ENCODE data around the gene F13A1.

Gene F13A1

DNA sequence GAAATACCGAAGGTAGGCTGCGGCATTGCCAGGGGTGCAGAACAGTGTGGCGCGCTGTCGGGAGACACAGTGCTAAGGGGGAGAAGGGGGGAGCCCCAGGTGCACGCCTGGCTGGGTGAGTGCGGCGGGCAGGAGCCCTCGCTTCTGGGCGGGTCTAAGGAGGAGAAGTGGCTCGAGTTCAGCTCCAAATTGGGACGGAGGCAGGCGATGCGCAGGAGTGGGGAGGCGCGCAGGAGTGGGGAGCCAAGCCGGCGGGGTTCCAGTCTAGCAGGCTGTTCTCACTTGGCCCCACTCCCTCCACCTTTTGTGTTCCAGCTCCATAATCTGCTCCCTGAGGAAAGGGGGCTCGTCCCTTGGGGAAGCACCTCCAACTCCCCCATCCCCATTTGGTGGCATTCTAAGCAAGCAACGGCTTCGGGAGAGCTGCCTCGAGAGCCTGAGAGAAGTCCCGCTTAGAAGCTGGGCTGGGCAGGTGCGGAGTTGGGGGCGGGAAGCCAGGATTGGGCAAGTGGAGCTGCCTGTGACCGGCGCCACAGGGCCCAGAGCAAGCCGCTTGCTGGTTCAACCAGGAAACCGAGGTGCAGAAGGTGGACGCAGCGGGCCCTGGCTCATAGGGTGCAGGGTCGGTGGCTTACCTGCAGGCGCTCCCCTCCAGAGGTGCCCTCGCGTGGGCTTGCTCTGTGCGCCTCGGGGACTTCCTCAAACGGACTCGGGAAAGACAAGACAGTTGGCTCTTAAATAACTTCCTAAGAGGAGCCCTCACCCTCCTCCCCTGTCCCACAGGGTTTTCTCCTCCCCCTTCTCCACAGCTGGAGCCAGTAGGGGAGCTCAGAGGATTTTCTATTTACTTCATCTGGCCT is at the start of gene F13A1:
Gene F13A1 (minus strand): TSS at position 711 of the 860 bp plus-strand sequence. CDS start 1,998 bp downstream, outside the sequence.
- DNase-seq, result no peak

DNA sequence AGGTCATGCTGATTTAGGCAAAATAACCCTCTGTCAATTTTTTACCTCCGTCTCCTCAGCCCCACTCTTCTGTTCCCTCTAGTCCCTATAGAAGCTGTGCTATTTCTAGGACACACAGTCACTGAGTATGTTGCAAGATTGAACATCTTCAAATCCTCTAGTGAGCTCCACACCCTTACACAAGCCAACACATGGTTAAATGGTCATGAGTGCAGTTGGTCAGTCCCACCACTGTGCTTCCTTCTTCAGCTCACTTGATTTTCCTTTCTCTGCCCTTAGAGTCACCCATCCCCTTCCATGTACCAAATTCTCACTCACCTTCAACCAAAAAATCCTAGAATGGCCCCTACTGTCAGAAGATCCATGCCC is 48.2 kb upstream of the F13A1 start:
- no peak for DNase-seq

DNA sequence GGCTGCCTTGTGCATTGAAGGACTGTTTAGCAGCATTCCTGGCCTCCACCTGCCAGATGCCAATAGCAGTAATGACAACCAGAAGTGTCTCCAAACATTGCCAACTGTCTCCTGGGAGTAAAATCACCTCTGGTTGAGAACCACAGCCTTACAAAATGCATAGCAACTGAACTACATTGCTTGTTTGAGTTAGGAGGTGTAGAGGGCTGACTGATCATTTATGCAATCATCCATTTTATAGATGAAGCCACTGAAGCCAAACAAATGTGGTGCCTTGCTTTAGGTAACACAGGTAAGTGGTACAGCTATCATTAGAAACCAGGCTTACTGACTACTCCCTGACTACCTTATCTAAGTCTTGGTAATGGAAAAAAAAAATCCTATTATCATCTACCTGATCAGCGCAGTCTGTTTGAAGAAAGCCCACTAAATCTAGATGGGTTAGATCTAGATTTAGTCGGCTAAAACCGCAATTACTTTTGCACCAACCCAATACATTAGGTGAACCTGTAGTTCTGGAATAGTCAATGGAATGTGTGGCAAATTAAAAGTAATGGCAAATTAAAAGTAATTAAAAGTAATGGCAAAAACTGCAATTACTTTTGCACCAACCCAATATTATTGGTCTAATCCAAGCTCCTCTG is 47.7 kb upstream of the F13A1 start:
- no peak for DNase-seq

DNA sequence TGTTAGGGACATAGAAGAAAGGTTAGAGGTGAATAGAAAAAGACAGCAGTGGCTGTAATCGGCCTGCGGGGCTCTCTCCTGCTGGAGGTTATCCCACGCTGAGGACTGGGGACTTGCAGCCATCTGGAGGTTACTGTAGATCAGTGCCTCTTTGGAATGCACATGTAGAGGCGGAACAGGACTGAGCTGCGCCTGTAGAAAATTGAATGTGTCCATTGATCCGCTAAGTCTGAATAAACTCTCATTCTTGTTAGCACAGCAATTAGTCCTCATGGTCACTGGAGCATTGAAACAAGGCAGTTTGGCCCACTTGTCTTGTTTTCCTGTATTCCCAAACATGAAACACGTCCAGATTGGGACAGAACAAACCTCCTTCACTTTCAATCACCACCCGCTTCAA is 46.3 kb upstream of the F13A1 start:
- no peak for DNase-seq

DNA sequence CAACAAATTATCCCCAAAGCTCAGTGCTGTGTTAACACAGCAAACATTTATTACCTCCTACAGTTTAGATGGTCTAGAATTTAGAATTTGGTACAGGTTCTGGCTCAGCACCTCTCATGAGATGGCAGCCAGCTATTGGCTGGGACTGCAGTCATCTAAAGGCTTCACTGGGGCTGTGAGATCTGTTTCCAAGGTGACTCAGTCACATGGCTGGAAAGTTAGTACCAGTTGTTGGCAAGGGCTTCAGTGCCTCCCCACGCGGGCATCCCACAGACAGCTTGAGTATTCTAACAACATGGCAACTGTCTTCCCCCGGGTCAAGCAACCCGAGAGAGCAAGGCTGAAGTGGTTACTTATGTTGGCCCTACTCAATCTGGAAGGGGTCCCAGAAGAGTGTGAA is 44.8 kb upstream of the F13A1 start:
- DNase-seq, result no peak

DNA sequence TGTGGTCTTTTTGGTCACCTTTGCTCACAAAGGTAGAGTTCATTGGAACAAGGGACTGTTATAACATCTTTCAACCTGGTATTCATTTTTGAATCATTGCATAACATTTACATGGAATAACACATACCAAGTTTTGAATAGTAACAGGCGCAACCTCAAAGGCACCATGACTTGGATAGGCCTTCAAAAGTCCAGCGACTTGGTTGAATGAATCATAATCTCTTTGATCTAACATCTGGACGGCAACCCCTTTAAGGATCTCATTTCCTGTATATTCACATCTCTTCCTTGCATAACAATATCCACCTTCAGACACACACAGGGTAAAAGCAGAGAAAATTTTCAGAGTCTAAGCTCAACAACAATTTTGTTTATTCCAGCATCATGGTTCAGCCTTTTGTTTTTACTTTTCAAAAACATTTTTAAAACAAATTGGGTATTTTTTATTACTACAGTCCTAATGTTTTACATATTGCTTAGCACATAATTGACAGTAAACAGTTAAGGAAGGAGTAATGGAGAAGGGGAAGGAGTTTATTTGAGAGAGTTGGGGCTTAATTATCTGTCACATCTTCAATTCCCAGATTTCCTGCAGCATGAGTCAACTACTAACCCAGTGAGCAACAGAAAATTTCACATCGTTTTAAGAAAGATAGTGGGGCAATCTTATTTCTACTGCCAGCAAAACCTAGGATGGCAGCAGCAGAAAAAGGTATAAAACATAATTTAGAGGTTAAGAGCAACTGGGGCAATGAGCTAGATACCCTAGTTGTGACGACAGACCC is 41.8 kb upstream of the F13A1 start:
- no peak for DNase-seq

DNA sequence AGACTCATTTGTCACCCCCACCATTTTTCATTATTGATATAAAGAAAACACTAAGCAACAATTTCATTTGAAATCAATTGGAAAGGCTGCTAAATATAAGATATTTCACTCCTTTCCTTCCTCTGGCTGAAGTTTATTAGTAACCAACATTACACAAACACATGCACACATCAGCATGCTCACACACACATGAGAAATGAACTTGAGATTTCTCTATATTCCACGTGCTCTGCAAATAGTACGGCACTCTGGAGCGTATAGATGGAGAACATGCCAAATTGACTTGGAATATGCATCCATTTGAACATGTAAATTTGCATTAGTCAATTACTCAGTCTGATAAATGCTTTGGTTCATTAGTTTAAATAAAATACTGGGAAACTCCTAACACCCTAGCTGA is 37.1 kb upstream of the F13A1 start:
- DNase-seq, result no peak

DNA sequence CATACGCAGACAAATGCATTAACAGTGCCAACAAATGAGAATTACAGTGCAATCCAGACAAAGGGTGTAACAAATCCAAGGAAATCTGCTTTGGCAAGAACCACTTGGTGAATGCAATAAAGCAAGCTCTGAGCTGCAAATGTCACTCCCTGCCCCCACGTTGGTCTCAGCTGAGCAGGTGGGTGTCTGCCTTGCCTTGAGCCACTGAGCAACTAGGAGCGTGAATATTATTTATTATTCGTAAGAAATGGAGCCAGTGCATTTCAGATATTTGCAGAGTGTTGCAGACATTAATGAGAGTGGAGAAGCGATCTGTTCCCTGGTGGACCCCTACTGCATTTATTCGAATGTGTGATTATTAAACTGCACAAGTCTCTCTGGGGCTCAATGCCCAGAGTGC is 36.6 kb upstream of the F13A1 start:
- DNase-seq, result no peak

DNA sequence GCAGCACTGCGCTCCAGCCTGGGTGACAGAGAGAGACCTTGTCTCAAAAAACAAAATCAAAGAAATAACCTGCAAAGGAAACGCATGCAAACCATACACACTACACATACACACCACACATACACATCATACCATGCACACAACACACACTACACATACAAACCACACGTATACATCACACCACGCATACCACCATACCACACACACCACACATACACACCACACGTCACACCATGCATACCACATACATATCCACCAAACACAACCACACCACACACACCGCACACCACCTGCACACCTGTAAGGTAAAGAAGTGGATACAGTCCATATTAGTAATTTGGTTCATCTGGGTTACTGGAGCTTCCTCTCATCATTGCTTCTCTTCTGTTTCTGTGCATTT is 32.3 kb upstream of the F13A1 start:
- DNase-seq, result no peak

DNA sequence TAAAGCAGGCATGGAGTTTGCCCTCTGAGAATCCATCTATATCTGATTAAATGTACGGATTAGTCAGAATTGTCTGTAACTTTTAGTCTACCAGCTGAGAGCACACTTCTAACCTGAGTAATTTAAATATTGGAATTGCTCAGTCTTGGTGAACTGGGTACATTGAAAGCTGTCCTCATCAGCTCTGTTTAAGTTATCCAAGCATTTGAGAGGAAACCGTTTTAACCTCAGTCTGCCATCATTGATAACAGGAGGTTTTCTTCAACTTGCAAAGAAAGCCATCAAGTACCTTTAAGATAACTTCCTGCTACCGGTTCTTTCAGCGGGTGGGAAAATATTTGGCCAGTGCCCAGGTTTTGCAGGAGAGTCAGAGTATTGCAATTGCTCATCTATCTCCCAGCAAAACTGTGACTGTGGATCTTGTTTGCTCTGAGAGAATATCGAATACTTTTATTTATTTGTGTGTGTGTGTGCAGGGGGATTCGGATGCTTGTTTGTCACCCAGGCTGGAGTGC is 31.1 kb upstream of the F13A1 start:
- DNase-seq, result no peak

DNA sequence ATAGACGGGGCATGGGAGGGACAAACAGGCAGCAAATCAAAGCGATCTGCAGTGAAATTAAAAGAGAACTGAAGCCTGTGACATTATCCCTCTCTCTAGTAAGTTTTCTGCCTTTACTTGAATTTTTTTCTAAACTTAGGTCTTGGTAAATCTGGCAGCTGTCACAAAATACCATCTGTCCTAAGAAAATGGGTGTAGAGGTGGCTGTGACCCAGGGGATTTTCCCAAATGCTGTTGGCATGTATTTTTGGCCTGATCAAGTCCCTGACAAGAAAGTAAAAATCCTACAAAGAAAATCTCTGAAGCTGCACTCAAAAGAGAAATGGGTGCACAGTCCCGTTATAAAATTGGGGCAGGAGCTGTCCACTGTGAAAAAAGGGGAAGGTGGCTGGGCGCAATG is 30.2 kb upstream of the F13A1 start:
- DNase-seq, result no peak

DNA sequence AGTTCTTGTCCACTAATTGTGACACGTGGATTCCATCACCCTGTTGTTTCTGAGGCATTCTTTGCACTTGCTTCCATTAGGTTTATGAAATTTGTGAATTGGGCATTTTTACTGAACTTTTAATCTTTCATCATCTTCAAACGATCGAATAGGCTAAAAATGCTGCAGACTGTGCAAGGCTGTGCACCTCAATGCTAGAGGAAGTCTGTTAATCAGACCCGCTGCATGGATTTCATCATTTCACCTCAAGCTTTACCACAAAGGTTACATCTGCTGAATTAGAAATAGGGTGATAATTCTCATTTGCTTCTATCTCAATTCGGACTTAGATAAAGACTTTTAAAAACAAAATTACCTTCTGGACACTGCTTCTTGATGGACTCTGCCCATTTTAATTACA is 27.8 kb upstream of the F13A1 start:
- DNase-seq, result no peak

DNA sequence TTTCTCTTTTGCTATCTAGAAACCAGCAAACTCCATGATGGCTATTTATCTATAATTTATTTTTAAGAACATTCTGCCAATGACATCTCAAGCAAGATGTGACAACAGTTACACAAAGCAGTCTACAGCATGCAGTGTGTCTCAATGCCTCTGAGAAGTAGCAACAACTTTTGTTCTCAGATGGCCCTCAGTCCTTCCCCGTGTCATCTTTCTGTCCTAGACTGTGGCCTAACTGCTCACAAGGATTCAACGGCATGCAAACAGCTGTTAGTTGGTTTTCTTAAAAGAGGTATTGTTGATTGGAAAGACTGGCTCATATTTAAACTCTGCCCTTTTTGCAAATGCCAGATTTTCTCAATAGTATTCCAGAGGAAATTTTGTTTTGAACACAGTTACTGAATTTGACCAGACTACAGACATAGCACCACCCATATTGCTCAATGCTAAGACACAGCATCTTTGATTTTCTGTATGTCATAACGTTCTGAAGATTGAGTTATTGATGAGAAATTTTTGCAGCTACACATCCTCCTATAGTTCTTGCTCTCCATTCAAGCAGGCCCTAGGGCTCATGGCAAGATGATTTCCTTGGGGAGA is 26.1 kb upstream of the F13A1 start:
- no peak for DNase-seq

DNA sequence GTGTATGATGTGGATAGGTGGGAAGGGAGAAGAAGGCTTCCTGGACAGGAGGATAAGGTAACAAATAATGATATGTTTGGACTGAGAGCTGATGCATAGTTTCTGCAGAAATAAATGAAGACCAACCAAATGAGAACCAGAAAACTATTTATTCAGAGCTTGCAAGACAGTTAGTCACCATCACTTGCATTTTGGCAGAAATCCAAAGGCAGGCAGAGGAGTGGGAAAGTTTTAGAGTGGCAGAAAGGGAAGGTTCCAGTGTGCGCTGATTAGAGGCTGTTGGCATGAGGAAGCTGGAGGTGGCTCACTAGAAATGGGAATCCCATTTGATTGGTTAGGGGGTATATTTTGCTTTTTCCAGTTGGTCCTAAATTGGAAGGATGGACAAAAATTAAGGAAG is 13.0 kb upstream of the F13A1 start:
- no peak for DNase-seq

DNA sequence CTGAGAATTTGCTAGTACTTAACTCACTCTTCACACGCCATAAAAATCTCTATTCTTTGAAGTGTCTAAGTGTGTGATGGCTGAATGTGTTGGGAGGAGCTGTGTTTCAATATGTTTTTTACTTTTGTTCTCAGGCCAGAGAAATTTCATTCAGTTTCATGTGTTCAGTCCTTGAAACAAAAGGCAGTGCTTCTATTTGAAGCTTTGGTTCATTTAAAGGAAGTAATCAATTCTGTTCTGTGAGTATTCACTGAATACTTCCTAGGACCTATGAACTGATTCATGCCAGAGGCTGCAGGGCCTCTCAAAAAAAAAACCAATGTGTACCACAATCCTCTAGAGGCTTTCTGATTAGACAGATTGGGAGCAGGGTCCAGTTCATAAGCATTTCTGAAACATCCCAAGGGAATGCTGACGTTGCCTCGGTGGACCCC is 12.4 kb upstream of the F13A1 start:
- no peak for DNase-seq

DNA sequence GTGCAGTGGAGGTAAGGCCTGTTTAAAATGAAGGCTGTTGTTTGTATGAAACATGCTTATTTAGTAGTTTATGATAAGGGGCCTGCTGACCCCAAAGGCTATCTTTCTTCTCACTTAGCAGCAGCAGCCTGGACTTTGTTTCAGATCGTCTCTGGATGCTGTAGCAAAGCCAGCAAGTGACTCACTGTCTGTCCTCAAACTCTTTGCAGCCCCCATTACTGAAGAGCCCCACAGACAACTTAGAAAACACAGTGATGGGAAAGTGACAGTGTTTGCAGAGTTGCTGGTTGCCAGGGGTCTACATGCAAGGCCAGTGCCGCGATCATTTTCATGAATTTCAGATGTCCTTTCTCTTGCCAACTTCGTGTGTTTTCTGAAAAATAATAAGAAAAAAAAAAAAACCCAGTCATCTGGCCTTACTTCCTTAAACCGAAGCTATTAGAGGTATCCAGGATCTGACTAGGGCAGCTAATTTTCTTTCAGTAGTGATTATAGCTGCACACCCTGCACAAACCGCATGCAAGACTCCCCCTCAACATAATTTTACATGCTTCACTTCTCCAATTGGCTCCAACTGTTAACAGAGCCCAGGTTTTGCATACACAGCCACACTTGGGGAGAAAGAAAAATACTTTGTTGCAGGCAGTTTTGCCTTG is 11.6 kb upstream of the F13A1 start:
- no peak for DNase-seq

DNA sequence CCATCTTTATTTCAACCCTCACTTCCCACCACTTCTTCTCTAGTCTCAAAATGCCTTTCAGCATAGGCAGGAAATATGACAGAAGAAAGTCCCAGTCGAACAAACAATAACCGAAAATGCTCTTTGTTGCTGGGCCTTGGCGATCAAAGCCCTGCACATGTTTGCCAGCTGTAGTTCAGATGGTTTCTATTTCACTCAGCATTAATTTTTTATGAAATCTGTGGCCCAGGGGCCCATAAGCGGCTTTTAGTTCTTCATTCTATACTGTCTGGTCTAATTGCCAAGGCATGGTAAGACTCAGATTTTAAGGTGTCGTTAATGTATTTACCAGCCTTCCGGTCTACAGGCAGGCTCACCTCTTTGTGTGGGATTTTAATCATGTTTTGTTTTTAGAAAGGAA is 10.9 kb upstream of the F13A1 start:
- no peak for DNase-seq

DNA sequence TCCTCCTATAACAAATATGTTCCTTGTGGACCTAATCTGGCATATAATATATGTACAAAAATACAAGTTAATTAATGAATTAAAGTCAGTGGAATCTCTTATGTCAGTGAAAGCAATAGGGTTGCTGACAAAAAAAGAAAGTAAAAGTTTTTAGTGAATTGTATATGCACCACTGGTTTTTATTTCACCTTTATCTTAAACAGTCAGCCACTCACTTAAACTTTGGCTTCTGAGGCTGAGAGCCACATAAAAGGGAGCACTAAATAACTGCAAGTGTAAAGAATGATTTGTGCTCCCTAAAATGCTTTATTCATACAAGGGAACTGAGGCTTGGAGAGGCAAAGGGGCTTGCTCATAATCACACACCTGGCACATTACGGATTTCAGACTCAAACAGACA is 9.9 kb upstream of the F13A1 start:
- DNase-seq, result no peak

DNA sequence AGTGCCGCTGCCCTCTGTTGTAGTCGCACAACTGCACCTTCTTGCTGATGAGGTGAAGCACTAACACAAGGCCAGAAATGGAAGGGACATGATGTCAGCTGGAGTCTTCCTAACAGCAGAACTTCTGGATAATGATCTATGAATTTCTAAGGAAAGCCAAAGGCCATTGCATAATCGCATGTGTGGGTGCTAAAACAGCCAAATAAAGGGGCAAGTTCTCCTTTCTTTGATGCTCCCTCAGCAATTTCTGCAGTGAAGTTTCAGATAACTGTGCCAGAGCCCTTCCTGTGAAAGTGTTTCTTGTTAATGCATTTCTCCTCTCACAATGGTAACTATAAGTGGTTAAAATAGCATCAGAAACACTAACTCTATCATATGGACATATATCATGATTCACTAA is 8.0 kb upstream of the F13A1 start:
- DNase-seq, result no peak

DNA sequence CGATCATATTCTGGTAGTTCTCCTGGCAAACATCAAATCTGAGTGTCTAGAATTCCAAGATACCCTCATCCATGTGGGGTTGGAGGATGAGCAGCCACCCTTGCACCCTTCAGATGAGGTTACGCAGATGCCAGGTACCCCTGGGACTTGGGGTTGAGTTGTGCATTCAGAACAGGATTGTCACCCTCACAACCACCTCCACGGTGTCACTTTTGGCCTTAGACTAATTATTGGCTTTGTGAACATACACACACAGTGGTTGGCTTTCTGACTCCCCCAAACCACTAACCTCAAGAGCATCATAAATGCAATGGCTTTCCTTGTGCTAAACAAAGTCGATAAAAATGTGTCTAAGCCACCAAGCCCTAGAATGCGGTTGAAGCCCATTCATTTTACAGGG is 2.9 kb upstream of the F13A1 start:
- DNase-seq, result no peak

DNA sequence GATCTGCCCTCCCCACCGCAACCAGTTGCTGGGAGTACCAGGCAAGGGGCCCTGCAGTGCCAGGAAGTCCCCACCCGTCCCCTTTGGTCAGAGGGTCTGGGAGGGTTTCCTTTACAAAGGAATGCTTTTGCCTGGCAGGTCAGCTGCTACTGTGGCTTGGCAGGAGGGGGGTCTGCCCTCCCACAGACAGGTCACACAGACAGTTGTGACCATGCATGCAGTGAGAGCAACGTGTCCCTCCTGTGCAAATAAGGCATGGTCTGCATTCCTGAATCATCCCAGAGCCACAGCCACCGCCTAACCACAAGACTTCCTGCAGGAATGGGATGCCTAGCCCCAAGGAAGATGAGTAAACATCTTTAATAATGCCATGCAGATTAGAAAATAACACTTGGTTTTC is 439 bp upstream of the F13A1 start:
- no peak for DNase-seq

DNA sequence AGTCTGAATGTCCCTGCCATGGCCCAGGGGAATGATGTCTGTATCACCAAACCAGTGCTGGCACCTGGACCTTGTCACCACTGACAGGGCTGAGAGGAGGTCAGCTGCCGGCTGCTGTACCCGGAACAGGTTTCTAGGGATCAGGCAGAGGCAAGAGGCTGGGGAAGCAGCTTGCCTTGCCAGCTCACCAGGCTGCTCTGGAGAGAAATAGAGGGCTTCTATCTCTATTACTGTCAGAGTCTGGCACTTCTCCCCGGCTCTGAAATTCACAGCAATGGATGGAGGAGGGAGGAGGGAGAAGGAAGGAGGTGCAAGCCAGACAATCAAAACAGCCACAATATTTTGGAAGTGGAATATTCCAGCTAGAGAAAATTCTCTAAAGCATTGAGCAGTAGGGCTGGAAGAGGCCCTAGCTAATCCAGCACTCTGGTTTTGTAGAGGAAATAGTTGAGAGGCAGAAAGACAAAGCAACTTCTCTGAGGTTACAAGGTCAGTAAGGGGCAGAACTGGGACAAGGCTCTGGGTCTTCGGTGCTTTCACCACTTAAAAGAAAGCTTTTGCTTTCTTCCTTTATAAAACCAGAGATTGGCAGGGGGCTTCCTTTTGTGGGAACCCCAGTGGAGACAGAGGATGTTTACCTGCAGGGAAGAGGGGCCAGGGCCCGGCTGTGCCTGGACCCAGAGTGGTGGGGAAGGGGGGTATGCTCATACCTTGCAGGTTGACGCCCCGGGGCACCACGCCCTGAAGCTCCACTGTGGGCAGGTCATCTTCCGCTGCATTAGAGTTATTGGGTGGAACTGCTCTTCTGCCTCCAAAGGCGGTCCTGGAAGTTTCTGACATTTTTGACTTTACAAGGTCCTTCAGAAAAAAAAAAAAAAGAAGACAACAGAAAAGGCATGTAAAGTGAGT is 2.4 kb downstream of the F13A1 start:
- DNase-seq, result no peak
